Kidney tubule cell (primary cell): ENCODE data around the gene OR2B2.
"Not testable (repeated sequence)": the region's sequence is repeated elsewhere in the genome, so short reads cannot be mapped to it uniquely, and the experiment has no call there.

Experiments used
- DNase-seq: peaks from one replicate; pipeline ENCODE4 v3.0.0-alpha.2; 2018; ENCODE audit warnings: low spot score

The OR2B2 gene

GRCh38 chr6:27911956-27912446 is at the start of gene OR2B2:
Gene OR2B2, minus strand, starts transcription at chr6:27912396. Its CDS starts 77 bp downstream, at chr6:27912319.
- DNase-seq: no peak

GRCh38 chr6:27957516-27957915 is 45.3 kb upstream of the OR2B2 start:
- DNase-seq: no peak

GRCh38 chr6:27956941-27957340 is 44.7 kb upstream of the OR2B2 start, which contains the start of gene OR2B6:
Gene OR2B6, plus strand, starts transcription at chr6:27957241. Its CDS starts 0 bp downstream, at chr6:27957241.
- no peak for DNase-seq

- DNase-seq: no peak
Measured at GRCh38 chr6:27951040-27951439, 38.8 kb upstream of the OR2B2 start.

GRCh38 chr6:27948237-27948636 is 36.0 kb upstream of the OR2B2 start:
- no peak for DNase-seq

- DNase-seq: not testable (repeated sequence)
Measured at GRCh38 chr6:27943072-27943471, 30.9 kb upstream of the OR2B2 start.

- DNase-seq: no peak
Measured at GRCh38 chr6:27940766-27941165, 28.6 kb upstream of the OR2B2 start.

- no peak for DNase-seq
Measured at GRCh38 chr6:27931209-27931608, 19.0 kb upstream of the OR2B2 start.

GRCh38 chr6:27929930-27930329 is 17.7 kb upstream of the OR2B2 start:
- not testable (repeated sequence) for DNase-seq

- not testable (repeated sequence) for DNase-seq
Measured at GRCh38 chr6:27928041-27928440, 15.8 kb upstream of the OR2B2 start.

- DNase-seq: no peak
Measured at GRCh38 chr6:27924179-27924578, 12.0 kb upstream of the OR2B2 start.

GRCh38 chr6:27922949-27923348 is 10.8 kb upstream of the OR2B2 start:
- DNase-seq: no peak

- DNase-seq: no peak
Measured at GRCh38 chr6:27908017-27908416, 4.2 kb downstream of the OR2B2 start.

GRCh38 chr6:27902335-27903314 is 9.6 kb downstream of the OR2B2 start:
- DNase-seq: peak; percentile 87

GRCh38 chr6:27901801-27902200 is 10.4 kb downstream of the OR2B2 start:
- DNase-seq: no peak

- DNase-seq: not testable (repeated sequence)
Measured at GRCh38 chr6:27900197-27900596, 12.0 kb downstream of the OR2B2 start.

- DNase-seq: no peak
Measured at GRCh38 chr6:27899543-27899942, 12.7 kb downstream of the OR2B2 start.

GRCh38 chr6:27897580-27898206 is 14.5 kb downstream of the OR2B2 start:
- no peak for DNase-seq

- no peak for DNase-seq
Measured at GRCh38 chr6:27896398-27896796, 15.8 kb downstream of the OR2B2 start.

- DNase-seq: peak; percentile 82
Measured at GRCh38 chr6:27894839-27895762, 17.1 kb downstream of the OR2B2 start.
